ENCODE measurements around the gene C1QL2.

Gene C1QL2

GRCh38 chr2:119178776-119179175 is 20.2 kb upstream of the C1QL2 start:
- DNase-seq, result no peak

- no peak for DNase-seq
Measured at GRCh38 chr2:119177838-119178190, 19.3 kb upstream of the C1QL2 start.

GRCh38 chr2:119177171-119177837 is 18.8 kb upstream of the C1QL2 start:
- no peak for DNase-seq

- no peak for DNase-seq
Measured at GRCh38 chr2:119175517-119175916, 17.0 kb upstream of the C1QL2 start.

GRCh38 chr2:119174993-119175347 is 16.4 kb upstream of the C1QL2 start:
- DNase-seq, result no peak

GRCh38 chr2:119174216-119174992 is 15.9 kb upstream of the C1QL2 start:
- DNase-seq, result peak; percentile 71 to 72

- DNase-seq, result no peak
Measured at GRCh38 chr2:119173556-119174060, 15.1 kb upstream of the C1QL2 start.

GRCh38 chr2:119170504-119170903 is 12.0 kb upstream of the C1QL2 start:
- DNase-seq, result no peak

GRCh38 chr2:119169717-119170116 is 11.2 kb upstream of the C1QL2 start:
- DNase-seq, result no peak

- no peak for DNase-seq
Measured at GRCh38 chr2:119160361-119160990, 1.9 kb upstream of the C1QL2 start.

- no peak for DNase-seq
Measured at GRCh38 chr2:119157850-119158511, 570 bp downstream of the C1QL2 start.

- DNase-seq, result no peak
Measured at GRCh38 chr2:119156891-119157773, 1.4 kb downstream of the C1QL2 start.

GRCh38 chr2:119156105-119156890 is 2.3 kb downstream of the C1QL2 start:
- DNase-seq, result no peak

GRCh38 chr2:119155633-119156032 is 2.9 kb downstream of the C1QL2 start:
- no peak for DNase-seq

- DNase-seq, result no peak
Measured at GRCh38 chr2:119154076-119154475, 4.5 kb downstream of the C1QL2 start.

- DNase-seq, result no peak
Measured at GRCh38 chr2:119149611-119150010, 8.9 kb downstream of the C1QL2 start.

GRCh38 chr2:119147776-119148715 is 10.5 kb downstream of the C1QL2 start:
- DNase-seq, result no peak

GRCh38 chr2:119144806-119145205 is 13.7 kb downstream of the C1QL2 start:
- no peak for DNase-seq

- DNase-seq, result no peak
Measured at GRCh38 chr2:119142824-119143223, 15.7 kb downstream of the C1QL2 start.

- DNase-seq, result no peak
Measured at GRCh38 chr2:119137502-119137901, 21.0 kb downstream of the C1QL2 start.

All from activated T-cell treated with anti-CD3 and anti-CD28 coated beads, Interleukin-2, amount 50 U/mL, for 48 hours (primary cell).